ENCODE measurements around the gene SLC2A4RG.

SLC2A4RG gene

DNA sequence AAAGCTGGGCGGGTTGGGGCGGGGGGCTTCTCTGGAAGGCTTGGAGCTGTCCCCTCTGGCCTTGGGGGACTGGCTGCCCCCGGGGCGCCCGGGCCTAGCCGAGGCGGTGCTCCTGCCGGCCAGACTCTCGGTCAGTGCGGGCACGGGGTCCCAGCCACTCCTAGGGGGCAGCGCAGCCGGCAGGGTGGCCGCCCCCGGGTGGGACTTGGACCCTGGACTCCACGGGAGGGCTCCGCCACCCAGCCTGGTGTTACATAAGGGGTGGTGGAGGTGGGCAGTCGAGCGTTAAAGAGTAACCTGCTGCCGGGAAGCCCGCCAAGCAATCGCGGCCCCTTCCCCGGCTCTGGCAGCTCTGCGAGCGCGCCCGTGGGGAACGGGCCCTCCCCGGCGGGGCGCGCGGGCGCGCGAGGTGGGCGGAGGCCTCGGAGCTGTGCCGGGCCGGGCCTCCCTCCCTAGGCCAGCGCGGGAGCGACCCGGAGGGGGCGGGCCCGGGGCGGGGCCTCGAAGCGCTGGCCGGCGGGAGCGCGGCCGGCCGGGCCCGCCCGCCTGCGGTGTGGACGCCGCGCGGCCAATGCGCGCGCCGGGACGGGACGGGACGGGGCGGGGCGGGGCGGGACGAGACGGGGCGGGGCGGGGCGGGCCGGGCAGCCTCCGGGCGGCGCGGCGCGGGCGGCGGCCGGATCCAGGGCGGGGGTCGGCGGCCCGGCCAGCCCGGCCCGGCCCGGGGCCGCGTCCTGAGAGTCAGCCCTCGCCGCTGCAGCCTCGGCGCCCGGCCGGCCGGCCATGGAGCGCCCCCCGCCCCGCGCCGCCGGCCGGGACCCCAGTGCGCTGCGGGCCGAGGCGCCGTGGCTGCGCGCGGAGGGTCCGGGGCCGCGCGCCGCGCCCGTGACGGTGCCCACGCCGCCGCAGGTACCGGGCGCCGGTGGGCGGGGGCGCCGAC, at the start of gene SLC2A4RG:
Gene SLC2A4RG, plus strand, starts transcription at position 647 of the 940 bp plus-strand sequence. Its CDS starts 137 bp downstream, at position 784.
- peak; percentile 90 for DNase-seq

- no peak for DNase-seq
These were observed 49.3 kb upstream of the SLC2A4RG start for GRCh38 chr20:63690003-63690897.

- no peak for DNase-seq
These were observed 48.5 kb upstream of the SLC2A4RG start for GRCh38 chr20:63690898-63691710.

DNA sequence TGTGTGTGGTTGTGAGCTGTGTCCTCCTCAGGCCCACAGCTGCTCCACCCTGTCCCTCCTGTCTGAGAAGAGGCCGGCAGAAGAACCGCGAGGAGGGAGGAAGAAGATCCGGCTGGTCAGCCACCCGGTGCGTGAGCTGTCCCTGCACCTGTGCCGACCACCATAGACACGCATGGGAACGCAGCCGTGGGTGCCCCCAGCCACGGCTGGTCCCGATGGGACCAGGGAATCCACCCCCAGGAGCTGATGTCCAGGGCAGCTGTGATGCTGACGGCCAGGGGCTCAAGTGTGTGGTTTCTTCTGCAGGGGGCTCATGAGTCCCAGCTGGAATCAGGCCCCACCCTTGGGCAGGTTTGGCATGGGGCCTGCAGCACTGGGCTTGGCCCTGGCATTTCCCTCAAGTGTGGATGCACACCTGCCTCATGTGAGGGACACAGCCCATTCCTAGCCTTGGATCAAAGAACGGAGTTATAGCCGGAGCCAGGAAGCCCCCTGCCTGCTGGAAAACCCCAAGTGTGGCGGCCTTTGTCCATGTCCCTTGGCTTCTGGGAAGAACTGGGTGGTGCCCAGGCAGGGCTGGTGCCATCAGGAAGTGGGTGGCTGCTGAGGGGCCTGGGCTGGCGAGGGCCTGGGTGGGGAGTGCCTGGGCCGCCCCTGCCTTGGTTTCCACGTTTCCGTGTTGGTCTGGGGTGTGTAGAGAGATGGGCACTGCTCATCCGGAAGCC, 47.7 kb upstream of the SLC2A4RG start:
- DNase-seq = no peak

- no peak for DNase-seq
These were observed 47.0 kb upstream of the SLC2A4RG start for GRCh38 chr20:63692436-63693082.

DNA sequence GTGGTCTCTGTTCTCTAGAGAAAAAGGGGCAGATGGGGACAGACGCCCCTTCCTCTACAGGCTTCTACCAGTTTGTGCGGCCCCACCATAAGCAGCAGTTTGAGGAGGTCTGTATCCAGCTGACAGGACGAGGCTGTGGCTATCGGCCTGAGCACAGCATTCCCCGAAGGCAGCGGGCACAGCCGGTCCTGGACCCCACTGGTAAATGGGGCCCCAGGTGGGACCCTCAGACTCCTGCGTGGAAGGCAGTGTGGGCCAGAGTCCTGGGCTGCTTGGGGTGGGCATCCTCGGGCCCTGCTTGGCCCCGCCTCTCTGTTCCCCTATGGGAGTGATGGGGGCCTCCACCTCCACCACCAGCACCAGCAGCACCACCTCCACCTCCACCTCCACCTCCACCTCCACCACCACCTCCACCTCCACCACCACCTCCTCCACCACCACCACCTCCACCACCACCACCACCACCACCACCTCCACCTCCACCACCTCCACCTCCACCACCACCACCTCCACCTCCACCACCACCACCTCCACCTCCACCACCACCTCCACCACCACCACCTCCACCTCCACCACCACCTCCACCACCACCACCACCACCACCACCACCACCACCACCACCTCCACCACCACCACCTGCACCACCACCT, 46.4 kb upstream of the SLC2A4RG start:
- no peak for DNase-seq

DNA sequence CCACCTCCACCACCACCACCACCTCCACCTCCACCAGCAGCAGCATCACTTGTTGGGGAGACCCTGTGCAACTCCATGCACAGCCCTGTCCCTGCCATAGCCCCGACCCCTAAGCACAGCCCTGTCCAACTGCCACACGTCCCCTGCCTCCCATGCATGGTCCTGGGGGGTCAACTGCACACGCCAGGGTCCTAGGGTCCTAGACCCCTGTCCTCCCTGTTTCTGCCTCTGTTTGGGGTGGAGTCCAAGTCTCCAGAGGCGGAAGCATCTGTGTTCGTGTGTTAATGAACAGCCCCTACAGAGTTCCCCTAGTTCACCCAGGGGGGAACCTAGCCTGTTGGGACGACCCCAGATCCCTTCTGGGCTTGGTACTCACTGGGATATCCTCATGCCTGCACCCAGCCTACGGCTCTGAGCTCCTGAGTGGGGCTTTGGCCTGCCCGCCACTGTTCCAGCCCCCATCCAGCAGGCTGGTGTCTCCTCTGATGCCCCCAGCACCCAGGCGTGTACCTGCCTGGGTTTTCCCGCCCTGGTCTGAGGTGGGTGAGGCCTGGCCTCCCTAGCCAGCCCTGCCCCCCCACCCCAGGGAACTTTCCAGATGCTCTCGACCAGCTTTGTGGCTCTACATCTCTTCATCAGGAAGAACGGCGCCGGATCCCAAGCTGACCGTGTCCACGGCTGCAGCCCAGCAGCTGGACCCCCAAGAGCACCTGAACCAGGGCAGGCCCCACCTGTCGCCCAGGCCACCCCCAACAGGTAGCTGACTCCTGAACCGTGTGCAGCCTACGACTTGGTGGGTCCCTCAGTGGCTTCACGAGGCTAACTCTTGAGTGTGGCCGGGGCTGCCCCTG, 45.6 kb upstream of the SLC2A4RG start:
- DNase-seq = no peak

DNA sequence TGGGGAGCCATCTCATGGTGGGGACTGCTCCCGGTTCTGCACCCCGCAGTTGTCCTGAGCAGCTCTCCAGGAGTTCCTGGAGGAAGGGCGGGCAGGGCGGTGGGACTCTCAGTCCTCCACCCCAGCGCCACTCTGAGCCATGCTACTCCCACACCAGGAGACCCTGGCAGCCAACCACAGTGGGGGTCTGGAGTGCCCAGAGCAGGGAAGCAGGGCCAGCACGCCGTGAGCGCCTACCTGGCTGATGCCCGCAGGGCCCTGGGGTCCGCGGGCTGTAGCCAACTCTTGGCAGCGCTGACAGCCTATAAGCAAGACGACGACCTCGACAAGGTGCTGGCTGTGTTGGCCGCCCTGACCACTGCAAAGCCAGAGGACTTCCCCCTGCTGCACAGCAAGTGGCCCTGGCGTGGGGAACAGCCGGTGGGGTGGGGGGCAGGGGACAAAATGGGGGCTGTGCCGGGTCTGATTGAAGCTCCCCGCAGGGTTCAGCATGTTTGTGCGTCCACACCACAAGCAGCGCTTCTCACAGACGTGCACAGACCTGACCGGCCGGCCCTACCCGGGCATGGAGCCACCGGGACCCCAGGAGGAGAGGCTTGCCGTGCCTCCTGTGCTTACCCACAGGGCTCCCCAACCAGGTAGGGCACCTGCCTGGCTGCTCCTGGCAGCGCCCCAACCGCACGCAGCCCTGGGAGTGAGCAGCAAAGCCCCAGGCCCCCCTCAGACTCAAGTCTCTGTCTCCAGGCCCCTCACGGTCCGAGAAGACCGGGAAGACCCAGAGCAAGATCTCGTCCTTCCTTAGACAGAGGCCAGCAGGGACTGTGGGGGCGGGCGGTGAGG, 44.8 kb upstream of the SLC2A4RG start:
- DNase-seq = no peak

DNA sequence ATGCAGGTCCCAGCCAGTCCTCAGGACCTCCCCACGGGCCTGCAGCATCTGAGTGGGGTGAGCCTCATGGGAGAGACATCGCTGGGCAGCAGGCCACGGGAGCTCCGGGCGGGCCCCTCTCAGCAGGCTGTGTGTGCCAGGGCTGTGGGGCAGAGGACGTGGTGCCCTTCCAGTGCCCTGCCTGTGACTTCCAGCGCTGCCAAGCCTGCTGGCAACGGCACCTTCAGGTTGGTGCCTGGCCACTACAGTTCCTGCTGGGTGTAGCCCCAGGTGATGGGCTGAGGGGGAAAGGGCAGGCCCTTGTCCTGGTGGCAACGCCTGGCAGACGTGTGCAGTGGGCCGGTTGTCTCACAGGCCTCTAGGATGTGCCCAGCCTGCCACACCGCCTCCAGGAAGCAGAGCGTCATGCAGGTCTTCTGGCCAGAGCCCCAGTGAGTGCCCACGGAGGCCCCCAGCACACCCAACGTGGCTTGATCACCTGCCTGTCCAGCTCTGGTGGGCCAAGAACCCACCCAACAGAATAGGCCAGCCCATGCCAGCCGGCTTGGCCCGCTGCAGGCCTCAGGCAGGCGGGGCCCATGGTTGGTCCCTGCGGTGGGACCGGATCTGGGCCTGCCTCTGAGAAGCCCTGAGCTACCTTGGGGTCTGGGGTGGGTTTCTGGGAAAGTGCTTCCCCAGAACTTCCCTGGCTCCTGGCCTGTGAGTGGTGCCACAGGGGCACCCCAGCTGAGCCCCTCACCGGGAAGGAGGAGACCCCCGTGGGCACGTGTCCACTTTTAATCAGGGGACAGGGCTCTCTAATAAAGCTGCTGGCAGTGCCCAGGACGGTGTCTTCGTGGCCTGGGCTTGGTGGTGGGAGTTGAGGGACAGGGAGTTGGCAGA, 43.9 kb upstream of the SLC2A4RG start:
- DNase-seq = no peak

- no peak for DNase-seq
These were observed 43.3 kb upstream of the SLC2A4RG start for GRCh38 chr20:63696306-63696627.

- DNase-seq = no peak
These were observed 42.8 kb upstream of the SLC2A4RG start, which contains the start of gene TNFRSF6B for GRCh38 chr20:63696628-63697356. Gene TNFRSF6B (plus strand): TSS chr20:63696652. CDS start chr20:63696768, 116 bp downstream.

GRCh38 chr20:63697357-63697867, 42.2 kb upstream of the SLC2A4RG start:
- DNase-seq = no peak

- DNase-seq = no peak
These were observed 41.6 kb upstream of the SLC2A4RG start for GRCh38 chr20:63697868-63698545.

DNA sequence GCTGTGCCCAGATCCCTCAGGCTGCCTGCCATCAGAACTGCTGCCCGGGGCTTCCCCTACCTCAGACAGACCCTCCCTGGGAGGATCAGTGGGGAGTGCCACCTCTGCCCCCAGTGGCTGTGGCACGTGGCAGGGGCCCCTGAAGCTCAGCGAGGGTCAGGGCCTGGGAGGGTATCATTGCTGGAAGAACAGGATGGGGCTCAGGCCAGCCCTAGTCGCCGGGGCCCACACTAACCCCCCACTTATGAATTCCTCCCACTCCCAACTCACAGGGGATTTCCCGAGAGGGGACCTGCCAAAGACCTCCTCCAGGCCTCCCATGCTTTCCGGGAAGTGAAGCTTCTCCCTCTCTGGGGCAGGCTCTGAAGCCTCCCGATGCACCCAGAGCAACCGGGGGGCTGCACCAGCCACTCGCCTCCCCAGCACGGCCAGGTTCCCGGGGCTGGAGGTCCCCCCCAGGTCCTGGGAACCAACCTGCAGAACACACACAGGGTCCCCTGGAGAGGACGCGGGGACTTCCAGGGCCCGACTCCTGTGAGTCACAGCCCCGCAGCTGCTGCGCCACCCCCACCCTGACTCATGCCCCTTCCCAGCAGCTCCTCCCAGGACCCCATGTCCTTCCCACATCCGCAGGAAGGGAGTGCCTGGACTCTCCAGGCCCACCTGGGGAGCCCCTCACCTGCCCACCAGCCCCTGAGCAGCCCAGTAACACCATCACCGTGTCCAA, 40.7 kb upstream of the SLC2A4RG start:
- no peak for DNase-seq

DNA sequence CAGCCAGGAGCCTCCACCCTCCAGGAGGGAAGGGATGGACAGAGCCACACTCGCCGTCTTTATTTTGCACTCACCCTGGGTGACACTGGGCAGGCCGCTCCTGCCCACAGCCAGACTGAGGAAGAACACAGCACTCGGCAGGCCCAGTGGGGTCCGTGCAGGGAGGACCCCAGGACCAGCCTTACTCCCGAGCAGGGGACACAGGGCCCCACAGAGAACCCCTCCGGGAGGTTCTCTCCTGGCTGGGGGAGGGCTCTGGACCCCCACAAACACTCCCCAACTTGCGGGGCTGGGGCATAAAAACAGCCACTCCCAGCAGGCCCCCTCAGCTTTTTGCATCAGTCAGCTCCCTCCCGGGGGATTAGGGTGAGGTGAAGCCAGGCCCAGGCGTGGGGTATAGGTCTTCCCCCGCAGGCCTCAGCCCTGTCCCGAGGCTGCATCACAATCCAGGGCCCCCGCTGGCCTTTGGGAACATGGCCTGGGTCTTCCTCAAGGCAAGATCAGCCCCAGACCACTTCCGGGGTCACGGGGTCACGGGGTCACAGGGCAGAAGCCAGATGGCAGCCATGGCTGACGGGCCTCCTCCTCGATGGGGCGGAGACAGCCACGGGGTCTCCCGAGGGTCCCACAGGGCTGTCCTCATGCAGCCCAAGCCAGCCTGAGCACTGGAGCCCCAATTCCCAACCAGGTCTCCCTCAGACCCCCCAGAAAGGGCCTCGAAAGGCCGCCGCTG, 39.9 kb upstream of the SLC2A4RG start:
- no peak for DNase-seq

All from NCI-H345 (cell line).